ENCODE measurements around the gene STIP1.

DNA sequence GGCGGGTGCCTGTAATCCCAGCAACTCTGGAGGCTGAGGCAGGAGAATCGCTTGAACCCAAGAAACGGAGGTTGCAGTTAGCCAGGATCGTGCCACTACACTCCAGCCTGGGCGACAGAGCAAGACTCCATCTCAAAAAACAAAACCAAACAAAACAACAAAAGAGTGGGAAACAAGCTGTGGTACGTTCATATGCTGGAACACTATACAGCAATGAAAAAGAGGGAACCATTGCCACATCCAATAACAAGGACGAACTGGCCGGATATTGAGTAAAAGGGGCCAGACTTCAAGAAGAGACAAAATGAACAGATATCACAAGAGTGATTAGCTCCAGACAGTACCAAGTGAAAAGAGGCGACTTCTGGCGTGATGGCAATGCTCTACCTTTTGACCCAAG, 24.9 kb upstream of the STIP1 start:
- no peak for TF ChIP-seq EZH2 (IDR thresholded peaks at IDR 0.05; ENCODE audit: low read depth)
- TF ChIP-seq, protein P1, sequence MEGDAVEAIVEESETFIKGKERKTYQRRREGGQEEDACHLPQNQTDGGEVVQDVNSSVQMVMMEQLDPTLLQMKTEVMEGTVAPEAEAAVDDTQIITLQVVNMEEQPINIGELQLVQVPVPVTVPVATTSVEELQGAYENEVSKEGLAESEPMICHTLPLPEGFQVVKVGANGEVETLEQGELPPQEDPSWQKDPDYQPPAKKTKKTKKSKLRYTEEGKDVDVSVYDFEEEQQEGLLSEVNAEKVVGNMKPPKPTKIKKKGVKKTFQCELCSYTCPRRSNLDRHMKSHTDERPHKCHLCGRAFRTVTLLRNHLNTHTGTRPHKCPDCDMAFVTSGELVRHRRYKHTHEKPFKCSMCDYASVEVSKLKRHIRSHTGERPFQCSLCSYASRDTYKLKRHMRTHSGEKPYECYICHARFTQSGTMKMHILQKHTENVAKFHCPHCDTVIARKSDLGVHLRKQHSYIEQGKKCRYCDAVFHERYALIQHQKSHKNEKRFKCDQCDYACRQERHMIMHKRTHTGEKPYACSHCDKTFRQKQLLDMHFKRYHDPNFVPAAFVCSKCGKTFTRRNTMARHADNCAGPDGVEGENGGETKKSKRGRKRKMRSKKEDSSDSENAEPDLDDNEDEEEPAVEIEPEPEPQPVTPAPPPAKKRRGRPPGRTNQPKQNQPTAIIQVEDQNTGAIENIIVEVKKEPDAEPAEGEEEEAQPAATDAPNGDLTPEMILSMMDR (conservative IDR thresholded peaks at IDR 0.05): no peak
